AG09319 (cell line): ENCODE data around the gene CDH23.

Experiments used
- DNase-seq: peaks from one replicate; pipeline ENCODE4 v3.0.0-alpha.2; 2010; ENCODE audit warnings: low read depth; ENCODE audit errors: extremely low read depth
- CTCF ChIP-seq: IDR thresholded peaks from 2 replicates; pipeline ENCODE4 v1.5.1; 2011; ENCODE audit warnings: low read depth, mild to moderate bottlenecking, inconsistent platforms, low read length, moderate library complexity

Gene CDH23

GRCh38 chr10:71396711-71397295 lies at the start of gene CDH23:
TSS of gene CDH23 (plus strand) at chr10:71396920. CDS start at chr10:71439832, 42,912 bp downstream.
- TF ChIP-seq CTCF, result no peak
- DNase-seq, result no peak

DNA sequence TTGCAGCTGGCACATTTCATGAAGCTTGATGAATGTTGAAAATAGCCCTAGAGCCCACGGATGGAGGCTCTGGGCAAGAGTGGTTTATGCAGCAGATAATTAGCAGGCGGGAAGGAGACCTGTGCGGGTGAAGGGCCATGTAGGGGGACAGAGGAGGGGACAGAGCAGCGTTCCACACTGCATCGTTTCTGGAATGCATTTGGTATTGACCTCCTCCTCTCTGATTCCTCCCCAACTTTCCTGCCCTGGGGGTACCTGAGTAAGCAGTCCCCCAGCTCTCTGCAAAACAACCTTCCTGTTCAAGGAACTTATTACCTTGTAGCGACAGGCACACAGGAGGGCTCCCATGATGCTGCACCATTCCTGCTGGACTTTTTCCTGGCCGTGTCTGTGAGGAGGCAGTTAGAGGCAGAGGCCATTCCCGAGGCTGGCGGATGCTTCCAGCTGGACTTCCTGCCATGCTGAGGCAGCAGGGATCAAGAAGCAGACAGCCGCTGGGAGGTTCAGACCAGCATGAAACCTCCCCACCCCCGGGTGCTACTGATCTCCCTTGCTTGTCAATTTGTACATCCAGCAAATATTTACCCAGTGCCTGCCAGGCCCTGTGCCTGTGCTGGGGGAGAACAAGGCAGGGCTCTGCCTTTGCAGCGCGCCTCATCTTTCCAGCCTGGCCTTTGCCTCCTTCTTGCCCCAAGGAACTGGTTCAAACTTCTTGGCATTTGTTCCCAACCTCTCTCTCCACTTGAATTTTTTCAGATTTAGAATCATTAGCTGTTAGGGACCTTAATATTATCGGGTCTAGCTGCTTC lies 48.9 kb upstream of the CDH23 start:
- TF ChIP-seq CTCF, result no peak
- no peak for DNase-seq

GRCh38 chr10:71348850-71349249 lies 47.9 kb upstream of the CDH23 start:
- no peak for TF ChIP-seq CTCF
- no peak for DNase-seq

GRCh38 chr10:71349406-71349805 lies 47.3 kb upstream of the CDH23 start:
- DNase-seq, result no peak
- no peak for TF ChIP-seq CTCF

- no peak for DNase-seq
- no peak for TF ChIP-seq CTCF
Measured at GRCh38 chr10:71351087-71351486, 45.6 kb upstream of the CDH23 start.

- no peak for DNase-seq
- TF ChIP-seq CTCF, result no peak
Measured at GRCh38 chr10:71351628-71352319, 44.9 kb upstream of the CDH23 start.

DNA sequence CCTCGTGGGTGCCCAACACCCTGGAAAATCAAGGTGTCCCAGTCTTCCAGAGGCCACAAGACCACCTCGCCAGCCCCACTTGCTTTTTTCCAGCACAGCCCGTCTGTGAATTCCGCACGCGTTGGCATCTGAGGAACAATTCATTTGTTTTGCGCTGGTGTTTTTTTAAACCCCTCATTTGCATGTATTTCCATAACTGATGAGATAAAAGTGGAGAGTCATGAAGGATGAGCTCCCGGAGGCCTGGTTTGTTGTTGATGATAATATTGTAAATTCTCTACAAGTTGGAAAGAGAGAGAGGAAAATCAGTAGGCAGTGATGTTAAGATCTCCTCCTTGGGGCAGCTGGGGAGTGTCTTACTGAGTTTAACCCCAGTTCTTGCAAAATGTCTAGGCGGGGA lies 43.1 kb upstream of the CDH23 start:
- no peak for DNase-seq
- no peak for TF ChIP-seq CTCF
